OCI-LY1 (cell line): Measurements from ENCODE around the gene PXYLP1.

Experiments used
- CTCF ChIP-seq: fragments of 200-600 bp; sonication (generic), shearing (Covaris generic); IDR thresholded peaks from 2 replicates; pipeline ENCODE4 v1.5.1; 2017; ENCODE audit warnings: mild to moderate bottlenecking, antibody characterized with exemption, low read length, moderate library complexity, mixed read lengths
- EZH2 ChIP-seq: fragments of 200-600 bp; sonication (generic), shearing (Covaris generic); IDR thresholded peaks from 2 replicates; pipeline ENCODE4 v1.8.0; 2017; ENCODE audit warnings: borderline replicate concordance, mixed run types, mild to moderate bottlenecking, antibody characterized with exemption, low read length, moderate library complexity, mixed read lengths

- TF ChIP-seq CTCF: no peak
- TF ChIP-seq EZH2: no peak
Observed at GRCh38 chr3:141233457-141234161, 2.0 kb downstream of the PXYLP1 start.
